GM12891 (cell line): ENCODE data around the gene PCGF3.
"Not testable (repeated sequence)": the region's sequence is repeated elsewhere in the genome, so short reads cannot be mapped to it uniquely, and the experiment has no call there.

Experiments used
- PAX5 ChIP-seq: IDR thresholded peaks from 2 replicates; pipeline ENCODE4 v1.6.1; 2011; ENCODE audit warnings: low read length, moderate library complexity, mild to moderate bottlenecking; ENCODE audit not compliant: insufficient read depth, severe bottlenecking
- POLR2A ChIP-seq: IDR thresholded peaks from 2 replicates; pipeline ENCODE4 v1.6.1; 2011; ENCODE audit warnings: low read depth, low read length, control low read depth
- POLR2AphosphoS5 ChIP-seq: IDR thresholded peaks from 2 replicates; pipeline ENCODE4 v1.6.1; 2011; ENCODE audit warnings: low read depth, low read length, control low read depth
- POU2F2 ChIP-seq: IDR thresholded peaks from 2 replicates; pipeline ENCODE4 v1.6.1; 2011; ENCODE audit warnings: low read depth, mild to moderate bottlenecking, control low read depth, low read length, moderate library complexity
- SPI1 ChIP-seq: IDR thresholded peaks from 2 replicates; pipeline ENCODE4 v1.6.1; 2011; ENCODE audit warnings: low read depth, low read length, control low read depth
- TAF1 ChIP-seq: IDR thresholded peaks from 2 replicates; pipeline ENCODE4 v1.6.1; 2011; ENCODE audit warnings: low read depth, low read length, control low read depth

GRCh38 chr4:774419-775092, 68.9 kb downstream of the PCGF3 start:
- not testable (repeated sequence) for TF ChIP-seq POLR2A, PAX5, TAF1, POLR2AphosphoS5, SPI1, POU2F2
